GM18951 (cell line): ENCODE data around the gene CCDC190.

Experiments used
- POLR2A ChIP-seq: IDR thresholded peaks from 4 replicates; pipeline ENCODE4 v1.6.1; 2011; ENCODE audit warnings: mild to moderate bottlenecking; ENCODE audit not compliant: insufficient read length, insufficient read depth; ENCODE audit errors: extremely low read depth
- in situ Hi-C: fragments of 300-500 bp; cut with MboI; formaldehyde crosslinking; loops from one replicate; pipeline ENCODE4 v1.12.0; 2022; ENCODE audit warnings: low sequenced_read_pairs, mixed read lengths, inconsistent platforms; ENCODE audit not compliant: unreplicated experiment

CCDC190 gene

GRCh38 chr1:162868972-162869371, 8.0 kb upstream of the CCDC190 start:
- in situ Hi-C loops, result loop anchor here (25.0 kb wide), 1 partner anchor 318 kb away; no protein-coding TSS in a partner anchor
- no peak for TF ChIP-seq POLR2A

DNA sequence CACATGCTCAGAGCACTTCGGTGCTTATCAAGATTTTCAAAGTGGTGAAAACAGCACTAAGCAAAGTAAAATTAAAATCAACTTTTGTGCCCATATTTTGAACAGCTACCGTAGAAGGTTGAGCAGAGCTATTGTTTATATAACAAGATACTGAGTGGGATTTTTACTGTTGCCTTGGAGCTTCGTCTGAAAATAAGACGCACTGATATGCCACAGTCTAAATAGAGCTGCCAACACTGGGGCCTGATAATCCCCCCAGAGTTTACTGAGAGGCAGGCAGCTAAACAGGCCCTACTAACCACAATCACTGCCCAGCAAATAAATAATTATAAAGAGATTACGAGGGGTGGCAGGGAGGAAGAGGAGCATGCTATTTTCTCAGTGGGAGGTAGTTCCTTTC, 650 bp upstream of the CCDC190 start:
- in situ Hi-C loops, result loop anchor here (25.0 kb wide), 1 partner anchor 326 kb away; no protein-coding TSS in a partner anchor
- no peak for TF ChIP-seq POLR2A

- in situ Hi-C loops, result loop anchor here (25.0 kb wide), 1 partner anchor 328 kb away; no protein-coding TSS in a partner anchor
- no peak for TF ChIP-seq POLR2A
These were observed 1.8 kb downstream of the CCDC190 start for GRCh38 chr1:162859191-162859590.

GRCh38 chr1:162857850-162858249, 3.1 kb downstream of the CCDC190 start:
- in situ Hi-C loops, result loop anchor here (25.0 kb wide), 1 partner anchor 329 kb away; no protein-coding TSS in a partner anchor
- TF ChIP-seq POLR2A, result no peak

GRCh38 chr1:162856260-162856659, 4.7 kb downstream of the CCDC190 start:
- TF ChIP-seq POLR2A, result no peak
- in situ Hi-C loops, result loop anchor here (25.0 kb wide), 1 partner anchor 331 kb away; no protein-coding TSS in a partner anchor

GRCh38 chr1:162855461-162856150, 5.4 kb downstream of the CCDC190 start:
- in situ Hi-C loops, result loop anchor here (25.0 kb wide), 1 partner anchor 332 kb away; no protein-coding TSS in a partner anchor
- TF ChIP-seq POLR2A, result no peak

DNA sequence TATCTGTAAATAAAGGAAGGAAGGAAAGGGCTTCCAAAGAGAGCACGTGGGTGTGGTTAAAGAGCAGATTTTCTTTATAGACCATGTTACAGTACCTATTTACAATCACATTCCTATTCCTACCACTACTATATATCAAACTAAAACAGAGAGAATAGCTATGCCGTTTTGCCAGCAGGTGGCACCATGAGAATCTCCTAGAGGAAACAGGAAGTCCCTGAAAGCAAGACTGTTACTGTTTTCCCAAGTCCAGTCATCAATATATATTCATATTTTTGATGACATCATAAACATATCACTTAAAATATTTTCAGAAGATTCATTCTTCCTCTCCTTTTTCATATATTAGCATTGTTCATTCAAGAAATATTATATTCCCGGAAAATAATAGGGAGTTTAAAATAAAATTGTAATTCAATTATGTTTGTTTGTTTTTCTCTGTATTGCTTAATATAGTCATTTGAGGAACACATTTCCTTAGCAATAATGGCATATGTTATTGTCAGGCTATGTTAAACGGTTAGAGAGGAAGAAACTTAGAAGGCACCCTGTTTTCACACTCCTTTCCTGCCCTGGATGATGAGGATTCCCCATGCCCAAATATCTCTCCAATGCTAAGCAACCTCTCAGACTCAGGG, 6.6 kb downstream of the CCDC190 start:
- no peak for TF ChIP-seq POLR2A
- in situ Hi-C loops, result loop anchor here (25.0 kb wide), 1 partner anchor 333 kb away; no protein-coding TSS in a partner anchor

DNA sequence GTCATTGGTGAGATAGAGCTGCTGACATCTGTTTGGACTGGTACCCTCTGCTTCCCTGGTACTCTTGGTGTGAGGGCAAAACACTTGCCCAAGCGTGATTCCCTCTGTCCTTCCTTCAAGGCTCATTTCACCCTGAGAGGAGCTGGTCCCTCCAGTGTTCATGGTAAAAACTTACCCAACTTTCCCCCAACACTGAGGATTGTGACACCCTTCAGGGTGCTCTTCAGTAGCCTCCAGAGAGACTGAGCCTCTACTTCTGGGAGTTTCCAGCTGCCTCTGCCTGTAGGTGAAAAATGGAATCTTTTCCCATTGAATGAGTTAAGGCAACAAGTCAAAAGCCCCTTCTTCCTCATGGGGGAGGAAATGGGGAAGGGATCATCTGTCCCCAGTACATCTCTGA, 9.6 kb downstream of the CCDC190 start:
- TF ChIP-seq POLR2A, result no peak
- in situ Hi-C loops, result loop anchor here (25.0 kb wide), 1 partner anchor 336 kb away; no protein-coding TSS in a partner anchor

GRCh38 chr1:162849711-162850110, 11.3 kb downstream of the CCDC190 start:
- in situ Hi-C loops, result loop anchor here (25.0 kb wide), 1 partner anchor 338 kb away; no protein-coding TSS in a partner anchor
- no peak for TF ChIP-seq POLR2A

- no peak for TF ChIP-seq POLR2A
- in situ Hi-C loops, result no loop called here
These were observed 13.0 kb downstream of the CCDC190 start for GRCh38 chr1:162847839-162848453.

GRCh38 chr1:162846256-162847212, 14.4 kb downstream of the CCDC190 start:
- in situ Hi-C loops, result no loop called here
- TF ChIP-seq POLR2A, result no peak

DNA sequence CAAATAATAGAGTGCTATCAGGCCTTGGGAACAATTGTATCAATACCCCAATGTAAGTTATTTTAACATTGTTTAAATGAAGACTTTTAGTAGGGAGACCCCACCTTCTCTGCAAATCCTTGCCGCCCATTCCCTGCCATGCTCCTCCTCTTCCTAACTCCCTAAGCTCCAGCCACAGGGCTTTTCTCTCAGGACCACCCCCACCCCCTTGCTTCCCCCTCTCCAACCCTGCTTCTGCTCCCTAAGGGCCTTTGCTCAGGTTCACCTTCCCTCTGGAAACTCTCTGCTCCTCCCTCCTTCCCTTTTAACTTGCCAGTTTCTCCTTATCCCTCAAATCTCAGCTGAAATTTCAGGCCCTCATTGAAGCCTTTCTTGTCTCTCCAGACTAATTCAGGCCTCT, 16.8 kb downstream of the CCDC190 start:
- in situ Hi-C loops, result no loop called here
- no peak for TF ChIP-seq POLR2A
